HG03571 (cell line): ENCODE data around the gene KCTD17.

ENCODE experiments used
- ATAC-seq: cut with Tn5 transposase; IDR thresholded peaks from one replicate; pipeline ENCODE4 v1.9.1; 2021; ENCODE audit not compliant: unreplicated experiment

The KCTD17 gene

GRCh38 chr22:37077802-37078448 is 26.4 kb downstream of the KCTD17 start:
- no peak for ATAC-seq

- no peak for ATAC-seq
These were observed 27.6 kb downstream of the KCTD17 start for GRCh38 chr22:37079158-37079557.

- no peak for ATAC-seq
These were observed 28.2 kb downstream of the KCTD17 start for GRCh38 chr22:37079668-37080171.

GRCh38 chr22:37080438-37080837 is 28.9 kb downstream of the KCTD17 start:
- no peak for ATAC-seq

- no peak for ATAC-seq
These were observed 29.3 kb downstream of the KCTD17 start for GRCh38 chr22:37080838-37081237.

- no peak for ATAC-seq
These were observed 30.8 kb downstream of the KCTD17 start for GRCh38 chr22:37082251-37082873.

- ATAC-seq = no peak
These were observed 32.4 kb downstream of the KCTD17 start for GRCh38 chr22:37083914-37084313.

GRCh38 chr22:37084385-37084784 is 32.8 kb downstream of the KCTD17 start:
- no peak for ATAC-seq

GRCh38 chr22:37086184-37086583 is 34.6 kb downstream of the KCTD17 start:
- no peak for ATAC-seq

- ATAC-seq = no peak
These were observed 36.6 kb downstream of the KCTD17 start for GRCh38 chr22:37088108-37088605.

- ATAC-seq = no peak
These were observed 37.3 kb downstream of the KCTD17 start for GRCh38 chr22:37088750-37089408.

GRCh38 chr22:37089434-37089833 is 37.9 kb downstream of the KCTD17 start:
- ATAC-seq = no peak

GRCh38 chr22:37090920-37091695 is 39.6 kb downstream of the KCTD17 start:
- ATAC-seq = no peak

- no peak for ATAC-seq
These were observed 40.5 kb downstream of the KCTD17 start for GRCh38 chr22:37091994-37092393.

GRCh38 chr22:37092997-37093396 is 41.5 kb downstream of the KCTD17 start:
- no peak for ATAC-seq

- no peak for ATAC-seq
These were observed 42.7 kb downstream of the KCTD17 start for GRCh38 chr22:37094239-37094638.

GRCh38 chr22:37095113-37095512 is 43.6 kb downstream of the KCTD17 start:
- ATAC-seq = no peak

- no peak for ATAC-seq
These were observed 45.8 kb downstream of the KCTD17 start for GRCh38 chr22:37097346-37097745.

- no peak for ATAC-seq
These were observed 47.5 kb downstream of the KCTD17 start for GRCh38 chr22:37098976-37099591.

- no peak for ATAC-seq
These were observed 49.1 kb downstream of the KCTD17 start for GRCh38 chr22:37100589-37101127.
